ENCODE data around the gene SLX4. TPM values are rescaled to one million over a fixed set of nuclear protein-coding genes. Genes with fewer than 3 reads are reported as not detected.

SLX4 gene
- total RNA-seq, 1 donor from 2014 or later: 10.9 TPM

GRCh38 chr16:3599922-3600321 lies 11.5 kb downstream of the SLX4 start:
- intact Hi-C loops (cut with micrococcal nuclease): no loop called here
- Mint-ChIP-seq H3K9me3 (no peaks in the 10 kb centered on the region), H3K4me3 (no peak overlapping the region), H3K27me3 (no peaks in the 10 kb centered on the region), H3K4me1 (no peaks in the 10 kb centered on the region), H3K27ac (no peak overlapping the region), H3K36me3 (ENCODE audit: low read depth) (peaks cover 25% of the 10 kb centered on the region)
- DNase-seq: no peak

- Mint-ChIP-seq H3K36me3 (ENCODE audit: low read depth) (peaks cover 27% of the 10 kb centered on the region), H3K9me3 (no peaks in the 10 kb centered on the region)
These were observed 12.3 kb downstream of the SLX4 start for GRCh38 chr16:3599121-3599520.

GRCh38 chr16:3598236-3598635 lies 13.2 kb downstream of the SLX4 start:
- Mint-ChIP-seq H3K36me3 (ENCODE audit: low read depth) (peaks cover 27% of the 10 kb centered on the region), H3K27ac (no peak overlapping the region), H3K9me3 (no peaks in the 10 kb centered on the region), H3K4me3 (no peak overlapping the region), H3K27me3 (no peaks in the 10 kb centered on the region), H3K4me1 (peaks cover 2% of the 10 kb centered on the region)
- DNase-seq: no peak
- intact Hi-C loops (cut with micrococcal nuclease): no loop called here

More at GRCh38 chr16:3599121-3599520, 12.3 kb downstream of the SLX4 start:
- H3K4me1 Mint-ChIP-seq: peaks cover under 1% of the 10 kb centered on the region
- H3K4me3 Mint-ChIP-seq: no peak overlapping the region
- H3K27ac Mint-ChIP-seq: no peak overlapping the region
- intact Hi-C loops (cut with micrococcal nuclease): no loop called here
- no peaks in the 10 kb centered on the region for H3K27me3 Mint-ChIP-seq
- no peak for DNase-seq

- H3K9me3 Mint-ChIP-seq: no peaks in the 10 kb centered on the region
- no peak overlapping the region for H3K4me3 Mint-ChIP-seq
- H3K27me3 Mint-ChIP-seq: no peaks in the 10 kb centered on the region
- H3K27ac Mint-ChIP-seq: no peak overlapping the region
- H3K4me1 Mint-ChIP-seq: peaks cover 2% of the 10 kb centered on the region
- intact Hi-C loops (cut with micrococcal nuclease): no loop called here
- DNase-seq: no peak
- peaks cover 27% of the 10 kb centered on the region for H3K36me3 Mint-ChIP-seq (ENCODE audit: low read depth)
These were observed 13.7 kb downstream of the SLX4 start for GRCh38 chr16:3597676-3598075.

GRCh38 chr16:3597226-3597625 lies 14.2 kb downstream of the SLX4 start:
- Mint-ChIP-seq H3K4me1 (peaks cover 2% of the 10 kb centered on the region), H3K9me3 (no peaks in the 10 kb centered on the region), H3K36me3 (ENCODE audit: low read depth) (peaks cover 29% of the 10 kb centered on the region), H3K27ac (no peak overlapping the region), H3K4me3 (no peak overlapping the region), H3K27me3 (no peaks in the 10 kb centered on the region)
- intact Hi-C loops (cut with micrococcal nuclease): no loop called here
- DNase-seq: no peak

- intact Hi-C loops (cut with micrococcal nuclease): no loop called here
- no peaks in the 10 kb centered on the region for H3K9me3 Mint-ChIP-seq
These were observed 15.1 kb downstream of the SLX4 start for GRCh38 chr16:3596101-3596861.

GRCh38 chr16:3595521-3596021 lies 15.8 kb downstream of the SLX4 start:
- no peak overlapping the region for H3K4me3 Mint-ChIP-seq
- H3K27me3 Mint-ChIP-seq: no peaks in the 10 kb centered on the region
- no peak overlapping the region for H3K27ac Mint-ChIP-seq
- peaks cover 7% of the 10 kb centered on the region for H3K4me1 Mint-ChIP-seq
- intact Hi-C loops (cut with micrococcal nuclease): no loop called here
- H3K9me3 Mint-ChIP-seq: no peaks in the 10 kb centered on the region
- DNase-seq: no peak
- peaks cover 26% of the 10 kb centered on the region for H3K36me3 Mint-ChIP-seq (ENCODE audit: low read depth)

More at GRCh38 chr16:3596101-3596861, 15.1 kb downstream of the SLX4 start:
- DNase-seq: no peak
- Mint-ChIP-seq H3K4me1 (peaks cover 3% of the 10 kb centered on the region), H3K4me3 (no peak overlapping the region), H3K27ac (no peak overlapping the region), H3K27me3 (no peaks in the 10 kb centered on the region), H3K36me3 (ENCODE audit: low read depth) (peaks cover 26% of the 10 kb centered on the region)

- Mint-ChIP-seq H3K9me3 (no peaks in the 10 kb centered on the region), H3K27ac (no peak overlapping the region), H3K4me3 (no peak overlapping the region), H3K4me1 (peaks cover 7% of the 10 kb centered on the region), H3K36me3 (ENCODE audit: low read depth) (peaks cover 24% of the 10 kb centered on the region), H3K27me3 (no peaks in the 10 kb centered on the region)
- DNase-seq: peak; percentile 52
- intact Hi-C loops (cut with micrococcal nuclease): no loop called here
These were observed 16.3 kb downstream of the SLX4 start for GRCh38 chr16:3595110-3595486.

- H3K27ac Mint-ChIP-seq: no peak overlapping the region
These were observed 16.9 kb downstream of the SLX4 start for GRCh38 chr16:3594316-3595109.

GRCh38 chr16:3592559-3592958 lies 18.8 kb downstream of the SLX4 start:
- H3K4me1 Mint-ChIP-seq: peaks cover 7% of the 10 kb centered on the region
- intact Hi-C loops (cut with micrococcal nuclease): no loop called here
- H3K27me3 Mint-ChIP-seq: no peaks in the 10 kb centered on the region
- H3K27ac Mint-ChIP-seq: no peak overlapping the region
- peaks cover 15% of the 10 kb centered on the region for H3K36me3 Mint-ChIP-seq (ENCODE audit: low read depth)
- no peak overlapping the region for H3K4me3 Mint-ChIP-seq
- DNase-seq: no peak
- no peaks in the 10 kb centered on the region for H3K9me3 Mint-ChIP-seq

More at GRCh38 chr16:3594316-3595109, 16.9 kb downstream of the SLX4 start:
- no peaks in the 10 kb centered on the region for H3K9me3 Mint-ChIP-seq
- intact Hi-C loops (cut with micrococcal nuclease): no loop called here
- H3K4me1 Mint-ChIP-seq: peaks cover 7% of the 10 kb centered on the region
- peak; percentile 51 for DNase-seq
- peaks cover 18% of the 10 kb centered on the region for H3K36me3 Mint-ChIP-seq (ENCODE audit: low read depth)
- H3K27me3 Mint-ChIP-seq: no peaks in the 10 kb centered on the region
- no peak overlapping the region for H3K4me3 Mint-ChIP-seq

- intact Hi-C loops (cut with micrococcal nuclease): no loop called here
- Mint-ChIP-seq H3K4me3 (no peak overlapping the region), H3K9me3 (no peaks in the 10 kb centered on the region), H3K36me3 (ENCODE audit: low read depth) (peaks cover 15% of the 10 kb centered on the region), H3K4me1 (peaks cover 7% of the 10 kb centered on the region), H3K27ac (no peak overlapping the region), H3K27me3 (no peaks in the 10 kb centered on the region)
- no peak for DNase-seq
These were observed 19.4 kb downstream of the SLX4 start for GRCh38 chr16:3591991-3592390.

- Mint-ChIP-seq H3K36me3 (ENCODE audit: low read depth) (peaks cover 18% of the 10 kb centered on the region), H3K9me3 (no peaks in the 10 kb centered on the region)
These were observed 20.0 kb downstream of the SLX4 start for GRCh38 chr16:3591436-3591803.

GRCh38 chr16:3590736-3591435 lies 20.5 kb downstream of the SLX4 start:
- H3K27me3 Mint-ChIP-seq: no peaks in the 10 kb centered on the region
- H3K4me3 Mint-ChIP-seq: no peak overlapping the region
- intact Hi-C loops (cut with micrococcal nuclease): no loop called here
- DNase-seq: peak; percentile 54
- H3K36me3 Mint-ChIP-seq (ENCODE audit: low read depth): peaks cover 20% of the 10 kb centered on the region
- H3K27ac Mint-ChIP-seq: peak overlapping the region; percentile 13
- H3K4me1 Mint-ChIP-seq: peaks cover 11% of the 10 kb centered on the region
- H3K9me3 Mint-ChIP-seq: no peaks in the 10 kb centered on the region

More at GRCh38 chr16:3591436-3591803, 20.0 kb downstream of the SLX4 start:
- DNase-seq: no peak
- H3K27me3 Mint-ChIP-seq: no peaks in the 10 kb centered on the region
- H3K4me3 Mint-ChIP-seq: no peak overlapping the region
- peaks cover 9% of the 10 kb centered on the region for H3K4me1 Mint-ChIP-seq
- intact Hi-C loops (cut with micrococcal nuclease): no loop called here
- H3K27ac Mint-ChIP-seq: no peak overlapping the region
